ENCODE results near the gene IL34. TPM values are rescaled to one million over a fixed set of nuclear protein-coding genes. Genes with fewer than 3 reads are reported as not detected.

The IL34 gene
- total and polyA plus RNA-seq, 2 of the 8 experiments (the other 6 are each of a cell fraction or from before 2014, with no cell fraction given), result 4.6 to 5.6 TPM

DNA sequence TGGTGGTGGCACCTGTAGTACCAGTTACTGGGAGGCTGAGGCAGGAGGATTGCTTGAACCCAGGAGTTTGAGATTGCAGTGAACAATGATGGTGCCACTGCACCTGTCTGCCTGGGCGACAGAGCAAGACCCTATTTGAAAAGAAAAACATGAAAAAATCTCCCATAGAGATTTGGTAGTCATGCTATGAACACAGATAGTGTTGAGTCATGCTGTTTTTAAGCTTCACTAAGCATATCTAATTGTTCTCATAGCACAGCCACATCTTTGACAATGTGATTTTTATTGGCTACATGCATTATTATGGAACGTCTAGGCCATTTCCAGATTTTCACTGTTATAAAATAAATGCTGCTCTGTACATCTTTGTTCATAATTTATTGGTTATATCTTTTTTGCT is 6.0 kb downstream of the IL34 start:
- ChIA-PET CTCF (ENCODE audit: partially characterized antibody) (interaction anchor here (0.7 to 6.1 kb wide), 20 partner anchors 9 to 283 kb away, joined by 3 to 65 read pairs (median 8); no protein-coding TSS in a partner anchor), POLR2A (ENCODE audit: partially characterized antibody) (interaction anchor here (0.8 to 6.6 kb wide), 5 partner anchors 17 to 99 kb away, joined by 3 to 59 read pairs (median 14); no protein-coding TSS in a partner anchor)
- Histone ChIP-seq H3K79me2 (ENCODE audit: control insufficient read depth in 1 of 2, insufficient read depth in 2 of 2, low read length in 2 of 2) (no peaks in the 10 kb centered on the region), H2BK120ac (replicated peaks; ENCODE audit: low read depth, low read length) (no peak overlapping the region), H3K4me3 (ENCODE audit: extremely low read depth in 1 of 4, insufficient read depth in 2 of 4, low read depth in 3 of 4, low read length in 4 of 4) (no peak overlapping the region), H2BK5ac (ENCODE audit: low read depth, low read length) (no peak overlapping the region), H2AK5ac (ENCODE audit: low read depth, low read length) (no peak overlapping the region), H3K4me2 (ENCODE audit: insufficient read depth in 1 of 2, low read depth in 2 of 2, low read length in 2 of 2) (no peak overlapping the region), H2BK12ac (ENCODE audit: low read depth, low read length) (no peak overlapping the region), H2AFZ (ENCODE audit: low read length) (no peak overlapping the region), H3K14ac (ENCODE audit: insufficient read length) (no peak overlapping the region), H3K9me3 (ENCODE audit: insufficient read depth in 2 of 2, low read depth in 1 of 2, low read length in 1 of 2) (no peaks in the 10 kb centered on the region; a peak in 1 of 4 replicates), H4K91ac (replicated peaks; ENCODE audit: insufficient read length, low read length) (no peak overlapping the region), H3K27me3 (replicated peaks in 1 of 4; ENCODE audit: control insufficient read depth in 3 of 4, extremely low read depth in 1 of 4, insufficient read depth in 3 of 4, low read length in 3 of 4) (no peaks in the 10 kb centered on the region; a peak in 2 of 7 replicates), H3K4ac (replicated peaks; ENCODE audit: insufficient read length, low read depth, low read length) (no peak overlapping the region), H3K79me1 (ENCODE audit: low read depth, low read length) (no peaks in the 10 kb centered on the region), H3K4me1 (replicated peaks in 1 of 4; ENCODE audit: control insufficient read depth in 3 of 4, insufficient read depth in 4 of 4, low read length in 3 of 4) (peaks cover 0 to 3% (median 0%) of the 10 kb centered on the region in 4 experiments; a peak in 3 of 7 replicates), H3K9ac (replicated peaks in 1 of 4; ENCODE audit: extremely low read depth in 1 of 4, low read depth in 3 of 4, low read length in 3 of 4) (no peak overlapping the region), H3K56ac (replicated peaks; ENCODE audit: insufficient read length, low read depth, low read length) (no peak overlapping the region), H4K8ac (ENCODE audit: extremely low read depth, insufficient read depth, low read length) (no peak overlapping the region), H3K23ac (ENCODE audit: insufficient read length) (no peak overlapping the region), H2BK15ac (ENCODE audit: low read length) (no peak overlapping the region), H2BK20ac (ENCODE audit: low read length) (no peak overlapping the region), H3K27ac (ENCODE audit: low read depth, low read length) (no peak overlapping the region), H4K5ac (ENCODE audit: insufficient read length, low read depth, low read length) (no peak overlapping the region), H3K18ac (ENCODE audit: extremely low read depth, low read length) (no peak overlapping the region), H4K20me1 (replicated peaks in 1 of 2; ENCODE audit: control insufficient read depth in 1 of 2, insufficient read depth in 2 of 2, low read length in 2 of 2) (peaks cover 0 to 2% of the 10 kb centered on the region in 2 experiments), H3K23me2 (ENCODE audit: low read depth, low read length) (no peaks in the 10 kb centered on the region), H3K36me3 (ENCODE audit: control insufficient read depth in 2 of 4, insufficient read depth in 4 of 4, low read length in 3 of 4) (no peaks in the 10 kb centered on the region)
- FAIRE-seq (no peak), DNase-seq (ENCODE audit: low read depth in 1 of 2, low spot score in 2 of 2) (no peak)
- WGBS, 2 experiments (ENCODE audit: extremely low coverage in 1 of 2, insufficient coverage in 1 of 2, insufficient read length in 1 of 2, insufficient replicate concordance in 2 of 2, low coverage in 1 of 2, low lambda C conversion rate in 2 of 2, missing lambda C conversion rate in 1 of 2), result 88% methylated on average over 2 of the region's 2 CpGs; no CpG with 5 or more reads in 1 of the 2 experiments
- TF ChIP-seq SRF (IDR thresholded peaks at IDR 0.05; ENCODE audit: low read depth, low read length), result no peak

All from H1 (cell line).